GM18508 (cell line): ENCODE measurements around the gene VSTM5.

Experiments
- ATAC-seq: cut with Tn5 transposase; IDR thresholded peaks from one replicate; pipeline ENCODE4 v1.9.1; 2021; ENCODE audit warnings: moderate number of reproducible peaks; ENCODE audit not compliant: insufficient read depth, unreplicated experiment

Gene VSTM5

GRCh38 chr11:93843906-93844305 lies 6.5 kb downstream of the VSTM5 start:
- ATAC-seq, result no peak

- ATAC-seq, result no peak
These were observed 8.0 kb downstream of the VSTM5 start for GRCh38 chr11:93842461-93842860.

- no peak for ATAC-seq
These were observed 8.4 kb downstream of the VSTM5 start for GRCh38 chr11:93842034-93842433.

GRCh38 chr11:93841446-93841845 lies 9.0 kb downstream of the VSTM5 start:
- ATAC-seq, result no peak

GRCh38 chr11:93840981-93841380 lies 9.4 kb downstream of the VSTM5 start:
- ATAC-seq, result no peak

- no peak for ATAC-seq
These were observed 10.2 kb downstream of the VSTM5 start for GRCh38 chr11:93840180-93840579.

- no peak for ATAC-seq
These were observed 11.5 kb downstream of the VSTM5 start for GRCh38 chr11:93838967-93839366.

- no peak for ATAC-seq
These were observed 17.6 kb downstream of the VSTM5 start for GRCh38 chr11:93832780-93833179.

- ATAC-seq, result no peak
These were observed 18.9 kb downstream of the VSTM5 start for GRCh38 chr11:93831343-93832127.

- ATAC-seq, result no peak
These were observed 20.8 kb downstream of the VSTM5 start for GRCh38 chr11:93829598-93829997.

GRCh38 chr11:93827363-93827762 lies 23.1 kb downstream of the VSTM5 start:
- ATAC-seq, result no peak

GRCh38 chr11:93823210-93823609 lies 27.2 kb downstream of the VSTM5 start:
- ATAC-seq, result no peak

GRCh38 chr11:93822359-93822758 lies 28.1 kb downstream of the VSTM5 start:
- no peak for ATAC-seq

- ATAC-seq, result no peak
These were observed 28.8 kb downstream of the VSTM5 start for GRCh38 chr11:93821617-93822016.

- no peak for ATAC-seq
These were observed 29.6 kb downstream of the VSTM5 start for GRCh38 chr11:93820847-93821246.

GRCh38 chr11:93819966-93820695 lies 30.3 kb downstream of the VSTM5 start:
- ATAC-seq, result no peak

- ATAC-seq, result no peak
These were observed 32.7 kb downstream of the VSTM5 start for GRCh38 chr11:93817426-93818348.

GRCh38 chr11:93814966-93815633 lies 35.3 kb downstream of the VSTM5 start:
- no peak for ATAC-seq

- ATAC-seq, result no peak
These were observed 36.4 kb downstream of the VSTM5 start for GRCh38 chr11:93813974-93814373.

GRCh38 chr11:93807980-93808379 lies 42.4 kb downstream of the VSTM5 start:
- ATAC-seq, result no peak
